Fibroblast of pulmonary artery (primary cell): ENCODE data around the gene PGAP1.

Source experiments
- DNase-seq: peaks from one replicate; pipeline ENCODE4 v3.0.0-alpha.2; 2010; ENCODE audit warnings: low read depth
- H3K4me3 ChIP-seq: replicated peaks from 2 replicates; pipeline ENCODE4 v1.5.1; 2011; ENCODE audit warnings: low read depth, mild to moderate bottlenecking, control low read depth, low read length, moderate library complexity
- TF ChIP-seq, protein P1 (sequence below): IDR thresholded peaks from 2 replicates; pipeline ENCODE4 v1.5.1; 2011; ENCODE audit warnings: mild to moderate bottlenecking, control low read depth, low read length, inconsistent platforms; ENCODE audit errors: missing control alignments

PGAP1 gene

GRCh38 chr2:196808083-196808665 is 118.3 kb downstream of the PGAP1 start:
- H3K4me3 ChIP-seq = no peak overlapping the region
- peak; percentile 31 for DNase-seq
- TF ChIP-seq, protein P1, sequence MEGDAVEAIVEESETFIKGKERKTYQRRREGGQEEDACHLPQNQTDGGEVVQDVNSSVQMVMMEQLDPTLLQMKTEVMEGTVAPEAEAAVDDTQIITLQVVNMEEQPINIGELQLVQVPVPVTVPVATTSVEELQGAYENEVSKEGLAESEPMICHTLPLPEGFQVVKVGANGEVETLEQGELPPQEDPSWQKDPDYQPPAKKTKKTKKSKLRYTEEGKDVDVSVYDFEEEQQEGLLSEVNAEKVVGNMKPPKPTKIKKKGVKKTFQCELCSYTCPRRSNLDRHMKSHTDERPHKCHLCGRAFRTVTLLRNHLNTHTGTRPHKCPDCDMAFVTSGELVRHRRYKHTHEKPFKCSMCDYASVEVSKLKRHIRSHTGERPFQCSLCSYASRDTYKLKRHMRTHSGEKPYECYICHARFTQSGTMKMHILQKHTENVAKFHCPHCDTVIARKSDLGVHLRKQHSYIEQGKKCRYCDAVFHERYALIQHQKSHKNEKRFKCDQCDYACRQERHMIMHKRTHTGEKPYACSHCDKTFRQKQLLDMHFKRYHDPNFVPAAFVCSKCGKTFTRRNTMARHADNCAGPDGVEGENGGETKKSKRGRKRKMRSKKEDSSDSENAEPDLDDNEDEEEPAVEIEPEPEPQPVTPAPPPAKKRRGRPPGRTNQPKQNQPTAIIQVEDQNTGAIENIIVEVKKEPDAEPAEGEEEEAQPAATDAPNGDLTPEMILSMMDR = peak; percentile 5

DNA sequence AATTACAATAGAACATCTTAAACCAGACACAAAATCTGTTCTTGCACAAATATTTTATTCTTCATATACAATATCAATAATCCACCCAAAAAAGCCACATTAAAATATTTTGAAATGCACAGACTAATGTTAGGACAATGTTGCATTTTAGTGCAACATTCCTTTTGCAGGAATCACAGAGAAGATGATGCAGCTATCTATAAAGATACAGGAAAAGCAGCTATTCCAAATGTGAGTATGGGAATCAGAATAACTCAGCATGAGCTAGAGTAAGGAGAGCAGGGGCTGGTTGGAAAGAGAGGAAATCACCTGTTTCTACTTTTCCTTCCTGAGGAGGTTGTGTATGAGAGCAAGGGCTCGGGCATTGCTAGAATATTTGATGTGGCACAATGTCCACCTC is 122.1 kb downstream of the PGAP1 start:
- TF ChIP-seq, protein P1 = no peak
- DNase-seq = no peak
- no peak overlapping the region for H3K4me3 ChIP-seq

- no peak overlapping the region for H3K4me3 ChIP-seq
- no peak for DNase-seq
- TF ChIP-seq, protein P1 = no peak
These were observed 124.1 kb downstream of the PGAP1 start for GRCh38 chr2:196802401-196802800.

DNA sequence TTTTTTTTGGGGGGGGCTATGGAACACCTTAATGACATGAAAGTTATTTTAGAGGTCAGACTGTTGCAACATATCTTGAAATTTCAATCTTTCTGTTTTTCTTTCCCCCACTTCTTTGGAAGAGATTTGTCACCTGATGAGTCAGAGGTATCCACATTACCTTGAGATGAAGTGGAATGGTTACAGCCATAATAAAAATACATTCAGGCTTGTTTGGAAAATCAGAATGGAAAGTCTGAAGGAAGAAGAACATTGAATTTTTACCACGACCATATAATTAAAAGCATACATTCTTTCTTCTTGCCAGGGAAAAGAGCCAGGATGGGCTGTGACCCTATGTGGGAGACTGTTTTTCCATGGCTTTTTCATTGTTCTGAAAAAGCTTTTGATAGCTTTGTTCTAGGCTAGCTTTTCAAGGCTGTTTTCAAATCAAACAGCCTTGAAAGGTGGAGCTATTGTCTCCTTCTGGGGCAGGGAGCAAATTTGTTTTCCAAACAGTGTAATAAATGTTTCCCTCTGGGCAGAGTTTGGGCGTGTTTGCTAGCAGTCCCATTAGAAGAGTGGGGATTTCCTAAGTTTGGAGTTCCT is 124.7 kb downstream of the PGAP1 start:
- TF ChIP-seq, protein P1 = no peak
- H3K4me3 ChIP-seq = no peak overlapping the region
- peak; percentile 17 for DNase-seq

- H3K4me3 ChIP-seq = peak overlapping the region; percentile 97
- TF ChIP-seq, protein P1 = no peak
- peak; percentile 7 for DNase-seq
These were observed 127.5 kb downstream of the PGAP1 start for GRCh38 chr2:196798980-196799379.

- H3K4me3 ChIP-seq = no peak overlapping the region
- DNase-seq = no peak
- TF ChIP-seq, protein P1 = no peak
These were observed 133.6 kb downstream of the PGAP1 start for GRCh38 chr2:196792865-196793264.
